Measurements from ENCODE around the gene ITGA4.
"Not testable (repeated sequence)": the region's sequence is repeated elsewhere in the genome, so short reads cannot be mapped to it uniquely, and the experiment has no call there.

Gene ITGA4

DNA sequence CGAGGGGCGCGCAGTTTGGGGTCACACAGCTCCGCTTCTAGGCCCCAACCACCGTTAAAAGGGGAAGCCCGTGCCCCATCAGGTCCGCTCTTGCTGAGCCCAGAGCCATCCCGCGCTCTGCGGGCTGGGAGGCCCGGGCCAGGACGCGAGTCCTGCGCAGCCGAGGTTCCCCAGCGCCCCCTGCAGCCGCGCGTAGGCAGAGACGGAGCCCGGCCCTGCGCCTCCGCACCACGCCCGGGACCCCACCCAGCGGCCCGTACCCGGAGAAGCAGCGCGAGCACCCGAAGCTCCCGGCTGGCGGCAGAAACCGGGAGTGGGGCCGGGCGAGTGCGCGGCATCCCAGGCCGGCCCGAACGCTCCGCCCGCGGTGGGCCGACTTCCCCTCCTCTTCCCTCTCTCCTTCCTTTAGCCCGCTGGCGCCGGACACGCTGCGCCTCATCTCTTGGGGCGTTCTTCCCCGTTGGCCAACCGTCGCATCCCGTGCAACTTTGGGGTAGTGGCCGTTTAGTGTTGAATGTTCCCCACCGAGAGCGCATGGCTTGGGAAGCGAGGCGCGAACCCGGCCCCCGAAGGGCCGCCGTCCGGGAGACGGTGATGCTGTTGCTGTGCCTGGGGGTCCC lies at the start of gene ITGA4:
ITGA4 (plus strand) TSS at position 266 of the 620 bp plus-strand sequence; CDS start at position 535, 269 bp downstream.
- DNase-seq: no peak

DNA sequence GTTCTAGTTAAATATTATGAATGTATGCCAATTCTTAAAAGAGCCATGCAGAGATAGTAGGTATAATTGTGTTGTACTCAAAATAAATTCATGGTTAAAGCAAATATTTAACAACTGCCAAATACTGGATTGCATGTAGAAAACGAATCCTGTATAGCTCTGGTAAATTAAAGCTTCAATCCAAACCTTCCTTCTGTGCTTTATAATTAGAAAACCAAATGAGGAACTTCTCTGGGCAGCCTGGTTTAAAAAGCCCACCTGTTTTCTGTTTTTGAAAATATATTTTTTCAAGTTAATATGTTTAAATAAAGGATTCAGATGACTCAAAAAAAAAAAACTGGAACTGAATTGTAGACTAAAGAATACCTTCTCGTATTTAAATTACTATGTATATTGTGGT lies 48.3 kb upstream of the ITGA4 start:
- DNase-seq: no peak

GRCh38 chr2:181411105-181411849 lies 45.9 kb upstream of the ITGA4 start:
- peak; percentile 95 for DNase-seq

- DNase-seq: no peak
These were observed 37.9 kb upstream of the ITGA4 start for GRCh38 chr2:181419129-181419855.

- no peak for DNase-seq
These were observed 36.7 kb upstream of the ITGA4 start for GRCh38 chr2:181420259-181421130.

GRCh38 chr2:181421131-181421458 lies 36.1 kb upstream of the ITGA4 start:
- no peak for DNase-seq

DNA sequence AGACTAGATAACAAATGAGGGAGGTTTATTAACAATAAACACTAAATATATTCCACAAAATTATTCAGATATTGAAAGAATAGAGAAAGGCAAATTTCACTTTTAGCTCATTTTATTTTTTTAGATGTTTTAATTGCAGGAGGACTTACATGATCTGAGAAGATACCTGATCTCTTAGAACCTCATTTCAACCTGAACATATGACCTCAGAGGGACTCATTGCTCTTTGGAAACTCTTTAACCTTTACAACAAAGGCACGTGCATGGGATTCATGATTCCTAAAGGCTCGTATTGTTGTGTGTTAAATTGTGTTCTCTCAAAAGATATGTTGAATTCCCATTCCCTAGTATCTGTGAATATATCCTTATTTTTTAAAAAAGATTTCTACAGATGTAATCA lies 35.7 kb upstream of the ITGA4 start:
- no peak for DNase-seq

DNA sequence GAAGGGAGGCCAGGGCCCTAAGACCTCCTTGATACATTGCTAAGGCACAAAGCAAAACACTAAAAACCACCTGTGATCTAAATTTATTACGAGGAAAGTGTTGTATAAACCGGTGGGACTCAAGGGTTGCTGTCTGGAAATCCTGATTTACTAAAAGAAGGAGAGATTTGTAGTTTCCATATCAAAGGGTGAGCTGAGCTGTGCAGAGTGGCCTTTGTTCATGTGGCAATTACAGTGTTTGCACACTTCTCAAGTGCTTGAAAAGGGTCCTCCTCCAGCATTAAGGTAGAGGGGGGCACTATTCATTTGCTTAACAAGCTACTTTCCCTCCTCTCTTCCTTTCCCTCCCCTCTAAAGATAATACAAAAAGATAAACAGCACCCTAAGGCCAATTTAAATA lies 30.5 kb upstream of the ITGA4 start:
- peak; percentile 89 for DNase-seq

- no peak for DNase-seq
These were observed 26.6 kb upstream of the ITGA4 start for GRCh38 chr2:181430406-181431118.

DNA sequence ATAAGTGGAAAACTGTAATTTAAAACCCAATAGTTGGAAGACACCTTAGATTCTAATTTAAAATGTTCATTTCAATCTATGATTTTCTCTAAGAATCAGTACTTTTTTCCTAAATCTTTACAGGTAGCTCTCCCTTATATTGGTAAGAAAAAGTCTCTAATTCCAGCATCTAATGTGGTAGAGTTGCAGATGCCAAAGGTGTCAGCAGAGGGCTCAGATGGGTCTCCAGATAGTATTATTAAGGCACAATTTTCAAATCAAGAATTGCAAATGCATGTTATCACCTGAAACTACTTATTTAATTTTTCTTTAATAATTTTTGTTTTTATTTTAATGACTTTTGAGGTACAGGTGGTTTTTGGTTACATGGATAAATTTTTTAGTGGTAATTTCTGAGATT lies 25.5 kb upstream of the ITGA4 start:
- DNase-seq: no peak

- DNase-seq: no peak
These were observed 18.9 kb upstream of the ITGA4 start for GRCh38 chr2:181438261-181438660.

DNA sequence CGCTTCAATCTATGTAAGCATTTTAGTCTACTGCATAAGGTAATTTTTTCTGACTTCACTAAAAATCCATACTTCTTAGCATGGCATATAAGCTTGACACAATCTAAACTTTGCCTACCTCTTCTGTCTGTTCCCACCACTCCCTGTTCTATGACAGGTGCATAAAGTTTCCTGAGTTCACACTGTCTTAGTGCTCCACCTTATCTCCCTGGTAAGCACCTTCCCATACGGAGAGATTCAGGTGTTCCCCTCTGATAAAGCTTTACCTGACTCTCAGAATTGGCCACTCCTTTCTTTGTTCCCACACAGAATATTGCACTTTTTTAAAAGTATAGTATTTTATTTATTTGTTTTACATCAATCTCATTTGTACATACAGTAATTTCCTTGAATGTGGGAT lies 16.8 kb upstream of the ITGA4 start:
- DNase-seq: no peak

DNA sequence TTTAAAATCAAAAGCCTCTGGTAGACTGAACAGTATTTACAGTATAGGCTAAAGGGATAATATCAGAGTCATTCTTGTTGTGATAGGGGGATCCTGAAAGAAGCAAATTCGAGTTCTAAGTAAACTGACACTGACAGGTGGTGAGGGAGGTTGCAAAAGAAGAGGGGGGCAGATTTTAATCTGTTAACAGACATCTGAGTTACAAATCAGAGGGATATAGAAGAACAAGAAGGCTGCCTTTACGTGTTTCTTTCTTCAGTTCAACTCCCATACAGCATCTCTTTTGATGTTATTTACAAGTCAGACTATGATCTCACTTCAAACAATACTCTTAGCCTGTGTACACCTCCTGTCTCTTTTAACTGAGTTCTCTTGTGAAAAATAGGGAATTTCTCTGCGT lies 16.3 kb upstream of the ITGA4 start:
- DNase-seq: no peak

- DNase-seq: no peak
These were observed 15.5 kb upstream of the ITGA4 start for GRCh38 chr2:181441670-181442069.

- no peak for DNase-seq
These were observed 12.5 kb upstream of the ITGA4 start for GRCh38 chr2:181444654-181445053.

DNA sequence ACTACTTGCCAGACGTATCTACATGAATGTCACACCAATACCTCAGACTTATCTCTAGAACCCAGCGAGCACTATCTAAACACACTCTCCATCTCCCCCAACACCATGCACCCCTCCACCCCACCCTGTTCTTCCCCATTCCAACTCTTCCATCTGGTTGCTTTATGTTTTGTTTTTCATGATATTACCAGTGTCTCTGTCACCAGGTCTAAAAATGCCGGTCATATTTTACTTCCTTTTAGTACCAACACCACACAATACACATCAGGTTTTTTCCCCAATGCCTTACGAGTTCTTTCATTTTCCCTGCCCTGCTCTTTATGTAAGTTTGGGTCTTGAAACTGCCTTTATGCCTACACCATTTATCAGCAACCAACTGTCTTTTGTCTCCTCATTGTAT lies 10.2 kb upstream of the ITGA4 start:
- DNase-seq: no peak

DNA sequence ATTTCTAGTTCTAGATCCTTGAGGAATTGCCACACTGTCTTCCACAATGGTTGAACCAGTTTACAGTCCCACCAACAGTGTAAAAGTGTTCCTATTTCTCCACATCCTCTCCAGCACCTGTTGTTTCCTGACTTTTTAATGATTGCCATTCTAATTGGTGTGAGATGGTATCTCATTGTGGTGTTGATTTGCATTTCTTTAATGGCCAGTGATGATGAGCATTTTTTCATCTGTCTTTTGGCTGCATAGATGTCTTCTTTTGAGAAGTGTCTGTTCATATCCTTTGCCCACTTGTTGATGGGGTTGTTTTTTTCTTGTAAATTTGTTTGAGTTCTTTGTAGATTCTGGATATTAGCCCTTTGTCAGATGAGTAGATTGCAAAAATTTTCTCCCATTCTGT lies 7.9 kb upstream of the ITGA4 start:
- not testable (repeated sequence) for DNase-seq

GRCh38 chr2:181454686-181455450 lies 2.3 kb upstream of the ITGA4 start:
- DNase-seq: no peak

GRCh38 chr2:181456660-181457120 lies 496 bp upstream of the ITGA4 start:
- DNase-seq: no peak

GRCh38 chr2:181457741-181458425 lies 697 bp downstream of the ITGA4 start:
- no peak for DNase-seq

DNA sequence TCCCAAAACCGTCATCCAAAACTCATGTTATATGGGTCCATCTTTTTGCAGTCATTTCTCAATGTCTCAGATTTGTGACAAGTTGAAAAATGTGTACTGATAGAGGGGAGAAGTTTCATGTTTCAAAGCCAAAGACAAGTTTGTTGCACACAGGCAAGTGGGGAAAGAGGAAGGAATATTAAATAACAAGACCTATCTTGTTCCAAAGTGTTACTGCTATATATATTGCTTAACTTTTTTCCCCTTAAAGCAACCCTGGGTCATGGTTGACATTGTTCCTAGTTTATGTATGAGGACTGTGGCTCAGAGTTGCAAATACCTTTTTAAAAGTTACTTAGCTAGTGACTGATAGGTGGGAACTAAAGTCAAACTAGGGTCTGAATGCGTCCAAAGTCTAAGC lies 1.7 kb downstream of the ITGA4 start:
- DNase-seq: no peak
